GM12878 (cell line): Measurements from ENCODE around the gene PLK4. TPM values are rescaled to one million over a fixed set of nuclear protein-coding genes. Genes with fewer than 3 reads are reported as not detected.

Source experiments
- polyA plus RNA-seq, 11 experiments: library from polyadenylated mRNA; depleted of rRNA in 4 of 11; unstranded in 6 of 11; stranded (reverse) in 5 of 11; fragments of >200 nt; fragmentation: Nextera tagmentation in 4 of 11; fragmentation: Illumina TruSeq in 1 of 11; extraction: Ambion mirVana in 4 of 11; extraction: Trizol in 1 of 11; gene quantifications; 1 replicate in 1 of 11; 2 replicates in 10 of 11; pipeline versions ENCODE4 v1.2.1 to v1.2.3, GENCODE V29; 2011 to 2016; ENCODE audit warnings: inconsistent platforms in 2 of 11, missing spikeins in 2 of 11, low read depth in 1 of 11
- small RNA-seq: library from RNA; depleted of rRNA; stranded (forward); fragments of <200 nt; gene quantifications from one replicate; pipeline ENCODE3, GENCODE V24; 2014
- total RNA-seq, 4 experiments: library from RNA; depleted of rRNA in 3 of 4; stranded (reverse); fragments of >200 nt in 3 of 4; fragmentation: Illumina TruSeq in 1 of 4; extraction: Trizol in 1 of 4; gene quantifications; 2 replicates each; pipeline versions ENCODE4 v1.2.1 to v1.2.3, GENCODE V29; 2013 to 2021

Gene PLK4
- total and polyA plus RNA-seq, 10 of the 15 experiments (the other 5 are each of a cell fraction or from before 2014, with no cell fraction given) = 16.6 to 55.3 (median 45.8) TPM

Small RNAs within 50 kb of the gene (small RNA-seq; reads per million reads assigned to genes)
- gene RNU6-583P = not detected

Other genes starting within 250 kb of the PLK4 start
- not detected in 2 replicates for gene INTU, start 247.9 kb upstream of the PLK4 start, total RNA-seq (2014; rRNA removed)
- gene INTU, start 247.9 kb upstream of the PLK4 start, total RNA-seq (2014; rRNA removed; fragmentation: Illumina TruSeq; extraction: Trizol) = under 0.01 TPM in 1 of 2 replicates, not detected in the other
- 0.15 TPM in 1 of 2 replicates, not detected in the other for gene INTU, start 247.9 kb upstream of the PLK4 start, total RNA-seq (2021)
- 0.03 and 0.04 TPM in 2 replicates for gene INTU, start 247.9 kb upstream of the PLK4 start, polyA plus RNA-seq (2011; rRNA removed)
- under 0.01 TPM in 1 of 2 replicates, not detected in the other for gene INTU, start 247.9 kb upstream of the PLK4 start, polyA plus RNA-seq (2014; fragmentation: Illumina TruSeq; extraction: Trizol)
- gene INTU, start 247.9 kb upstream of the PLK4 start, polyA plus RNA-seq (2014; fragmentation: Nextera tagmentation; extraction: Ambion mirVana) = under 1 TPM in 1 of 2 experiments, not detected in 1; 0.02 TPM
- gene INTU, start 247.9 kb upstream of the PLK4 start, polyA plus RNA-seq (2014; rRNA removed) = under 0.01 TPM in 1 of 2 replicates, not detected in the other
- not detected for gene INTU, start 247.9 kb upstream of the PLK4 start, polyA plus RNA-seq (2016; fragmentation: Nextera tagmentation; extraction: Ambion mirVana)
- gene SLC25A31, start 150.5 kb upstream of the PLK4 start, total RNA-seq (2014; rRNA removed) = not detected in 2 replicates
- gene SLC25A31, start 150.5 kb upstream of the PLK4 start, total RNA-seq (2014; rRNA removed; fragmentation: Illumina TruSeq; extraction: Trizol) = not detected in 2 replicates
- not detected in 2 replicates for gene SLC25A31, start 150.5 kb upstream of the PLK4 start, total RNA-seq (2021)
- not detected in 2 replicates for gene SLC25A31, start 150.5 kb upstream of the PLK4 start, polyA plus RNA-seq (2011; rRNA removed)
- gene SLC25A31, start 150.5 kb upstream of the PLK4 start, polyA plus RNA-seq (2014; fragmentation: Illumina TruSeq; extraction: Trizol) = not detected in 2 replicates
- not detected for gene SLC25A31, start 150.5 kb upstream of the PLK4 start, polyA plus RNA-seq (2014; fragmentation: Nextera tagmentation; extraction: Ambion mirVana)
- gene SLC25A31, start 150.5 kb upstream of the PLK4 start, polyA plus RNA-seq (2014; rRNA removed) = not detected in 2 replicates
- gene SLC25A31, start 150.5 kb upstream of the PLK4 start, polyA plus RNA-seq (2016; fragmentation: Nextera tagmentation; extraction: Ambion mirVana) = not detected
- 12.0 and 12.1 TPM in 2 replicates for gene HSPA4L, start 98.6 kb upstream of the PLK4 start, total RNA-seq (2014; rRNA removed)
- gene HSPA4L, start 98.6 kb upstream of the PLK4 start, total RNA-seq (2014; rRNA removed; fragmentation: Illumina TruSeq; extraction: Trizol) = 23.1 and 24.1 TPM in 2 replicates
- 20.4 and 21.5 TPM in 2 replicates for gene HSPA4L, start 98.6 kb upstream of the PLK4 start, total RNA-seq (2021)
- gene HSPA4L, start 98.6 kb upstream of the PLK4 start, polyA plus RNA-seq (2011; rRNA removed) = 21.3 and 37.8 TPM in 2 replicates
- gene HSPA4L, start 98.6 kb upstream of the PLK4 start, polyA plus RNA-seq (2014; fragmentation: Illumina TruSeq; extraction: Trizol) = 23.8 and 30.2 TPM in 2 replicates
- 10 to 100 TPM in 1 of 2 experiments, 1 to 10 TPM in 1; 8.6 to 12.8 TPM for gene HSPA4L, start 98.6 kb upstream of the PLK4 start, polyA plus RNA-seq (2014; fragmentation: Nextera tagmentation; extraction: Ambion mirVana)
- gene HSPA4L, start 98.6 kb upstream of the PLK4 start, polyA plus RNA-seq (2014; rRNA removed) = 8.4 and 11.1 TPM in 2 replicates
- gene HSPA4L, start 98.6 kb upstream of the PLK4 start, polyA plus RNA-seq (2016; fragmentation: Nextera tagmentation; extraction: Ambion mirVana) = 10 to 100 TPM; 38.1 to 40.5 TPM
- gene MFSD8, start 84.3 kb downstream of the PLK4 start, total RNA-seq (2014; rRNA removed) = 19.4 and 21.7 TPM in 2 replicates
- 18.4 and 18.6 TPM in 2 replicates for gene MFSD8, start 84.3 kb downstream of the PLK4 start, total RNA-seq (2014; rRNA removed; fragmentation: Illumina TruSeq; extraction: Trizol)
- 13.5 and 17.0 TPM in 2 replicates for gene MFSD8, start 84.3 kb downstream of the PLK4 start, total RNA-seq (2021)
- 27.7 and 45.4 TPM in 2 replicates for gene MFSD8, start 84.3 kb downstream of the PLK4 start, polyA plus RNA-seq (2011; rRNA removed)
- 12.7 and 15.8 TPM in 2 replicates for gene MFSD8, start 84.3 kb downstream of the PLK4 start, polyA plus RNA-seq (2014; fragmentation: Illumina TruSeq; extraction: Trizol)
- 10 to 100 TPM; 18.2 to 29.9 TPM for gene MFSD8, start 84.3 kb downstream of the PLK4 start, polyA plus RNA-seq (2014; fragmentation: Nextera tagmentation; extraction: Ambion mirVana)
- 11.2 and 13.2 TPM in 2 replicates for gene MFSD8, start 84.3 kb downstream of the PLK4 start, polyA plus RNA-seq (2014; rRNA removed)
- 10 to 100 TPM; 16.8 to 18.8 TPM for gene MFSD8, start 84.3 kb downstream of the PLK4 start, polyA plus RNA-seq (2016; fragmentation: Nextera tagmentation; extraction: Ambion mirVana)
- 9.2 and 12.9 TPM in 2 replicates for gene ABHD18, start 84.5 kb downstream of the PLK4 start, total RNA-seq (2014; rRNA removed)
- gene ABHD18, start 84.5 kb downstream of the PLK4 start, total RNA-seq (2014; rRNA removed; fragmentation: Illumina TruSeq; extraction: Trizol) = 13.5 and 14.6 TPM in 2 replicates
- 10.4 and 11.1 TPM in 2 replicates for gene ABHD18, start 84.5 kb downstream of the PLK4 start, total RNA-seq (2021)
- 10.1 and 16.3 TPM in 2 replicates for gene ABHD18, start 84.5 kb downstream of the PLK4 start, polyA plus RNA-seq (2011; rRNA removed)
- 13.3 and 17.7 TPM in 2 replicates for gene ABHD18, start 84.5 kb downstream of the PLK4 start, polyA plus RNA-seq (2014; fragmentation: Illumina TruSeq; extraction: Trizol)
- 1 to 10 TPM; 3.4 to 3.5 TPM for gene ABHD18, start 84.5 kb downstream of the PLK4 start, polyA plus RNA-seq (2014; fragmentation: Nextera tagmentation; extraction: Ambion mirVana)
- 7.3 and 8.3 TPM in 2 replicates for gene ABHD18, start 84.5 kb downstream of the PLK4 start, polyA plus RNA-seq (2014; rRNA removed)
- 10 to 100 TPM in 1 of 2 experiments, 1 to 10 TPM in 1; 8.7 to 11.6 TPM for gene ABHD18, start 84.5 kb downstream of the PLK4 start, polyA plus RNA-seq (2016; fragmentation: Nextera tagmentation; extraction: Ambion mirVana)
- 17.8 and 21.1 TPM in 2 replicates for gene LARP1B, start 180.4 kb downstream of the PLK4 start, total RNA-seq (2014; rRNA removed)
- gene LARP1B, start 180.4 kb downstream of the PLK4 start, total RNA-seq (2014; rRNA removed; fragmentation: Illumina TruSeq; extraction: Trizol) = 30.0 and 30.9 TPM in 2 replicates
- 15.2 and 15.8 TPM in 2 replicates for gene LARP1B, start 180.4 kb downstream of the PLK4 start, total RNA-seq (2021)
- 18.7 and 25.9 TPM in 2 replicates for gene LARP1B, start 180.4 kb downstream of the PLK4 start, polyA plus RNA-seq (2011; rRNA removed)
- 23.3 and 30.7 TPM in 2 replicates for gene LARP1B, start 180.4 kb downstream of the PLK4 start, polyA plus RNA-seq (2014; fragmentation: Illumina TruSeq; extraction: Trizol)
- 10 to 100 TPM in 1 of 2 experiments, 1 to 10 TPM in 1; 9.3 to 12.7 TPM for gene LARP1B, start 180.4 kb downstream of the PLK4 start, polyA plus RNA-seq (2014; fragmentation: Nextera tagmentation; extraction: Ambion mirVana)
- 13.8 and 14.3 TPM in 2 replicates for gene LARP1B, start 180.4 kb downstream of the PLK4 start, polyA plus RNA-seq (2014; rRNA removed)
- gene LARP1B, start 180.4 kb downstream of the PLK4 start, polyA plus RNA-seq (2016; fragmentation: Nextera tagmentation; extraction: Ambion mirVana) = 1 to 10 TPM; 9.2 to 10.0 TPM